Measurements from ENCODE around the gene PPCDC.

DNA sequence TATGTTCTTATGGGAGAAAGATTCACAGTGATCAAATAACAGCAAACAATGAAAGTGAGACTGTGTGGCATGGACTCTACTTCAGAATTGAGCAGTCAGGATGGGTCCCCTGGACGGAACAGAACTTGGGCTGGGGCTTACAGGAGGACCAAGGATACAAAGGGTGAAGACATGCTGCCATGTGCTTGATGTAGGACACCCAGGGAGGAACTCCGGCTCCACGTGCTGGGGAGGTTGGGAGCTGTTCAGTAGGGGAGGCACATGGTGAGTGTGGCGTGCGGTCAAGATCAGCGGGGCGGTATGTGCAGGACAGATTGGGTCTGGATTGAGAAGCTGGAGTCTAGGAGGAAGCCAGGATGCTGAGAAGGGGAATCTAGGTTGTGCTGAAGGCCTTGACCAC lies 32.6 kb downstream of the PPCDC start:
- TF ChIP-seq, protein P1, sequence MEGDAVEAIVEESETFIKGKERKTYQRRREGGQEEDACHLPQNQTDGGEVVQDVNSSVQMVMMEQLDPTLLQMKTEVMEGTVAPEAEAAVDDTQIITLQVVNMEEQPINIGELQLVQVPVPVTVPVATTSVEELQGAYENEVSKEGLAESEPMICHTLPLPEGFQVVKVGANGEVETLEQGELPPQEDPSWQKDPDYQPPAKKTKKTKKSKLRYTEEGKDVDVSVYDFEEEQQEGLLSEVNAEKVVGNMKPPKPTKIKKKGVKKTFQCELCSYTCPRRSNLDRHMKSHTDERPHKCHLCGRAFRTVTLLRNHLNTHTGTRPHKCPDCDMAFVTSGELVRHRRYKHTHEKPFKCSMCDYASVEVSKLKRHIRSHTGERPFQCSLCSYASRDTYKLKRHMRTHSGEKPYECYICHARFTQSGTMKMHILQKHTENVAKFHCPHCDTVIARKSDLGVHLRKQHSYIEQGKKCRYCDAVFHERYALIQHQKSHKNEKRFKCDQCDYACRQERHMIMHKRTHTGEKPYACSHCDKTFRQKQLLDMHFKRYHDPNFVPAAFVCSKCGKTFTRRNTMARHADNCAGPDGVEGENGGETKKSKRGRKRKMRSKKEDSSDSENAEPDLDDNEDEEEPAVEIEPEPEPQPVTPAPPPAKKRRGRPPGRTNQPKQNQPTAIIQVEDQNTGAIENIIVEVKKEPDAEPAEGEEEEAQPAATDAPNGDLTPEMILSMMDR (IDR thresholded peaks at IDR 0.05): no peak
- TF ChIP-seq POLR2A (IDR thresholded peaks at IDR 0.05): no peak
- TF ChIP-seq POLR2AphosphoS5 (IDR thresholded peaks at IDR 0.05): no peak
- no peak for TF ChIP-seq EP300 (IDR thresholded peaks at IDR 0.05)
